Liver (tissue), 9 donors: ENCODE data around the gene ZNF556. TPM values are rescaled to one million over a fixed set of nuclear protein-coding genes. Genes with fewer than 3 reads are reported as not detected.
A peak's percentile ranks its signal among the peaks of the same experiment; 100 is the strongest.

Source experiments
- DNase-seq: peaks from one replicate; pipeline ENCODE4 v3.0.0-alpha.2; 2017; ENCODE audit warnings: low spot score
- H3K27ac ChIP-seq, 2 donors: one replicate each; pipeline ENCODE4 v1.7.0; 2013; ENCODE audit warnings: inconsistent platforms in 2 of 2, low read length in 2 of 2, control low read depth in 1 of 2, low read depth in 1 of 2, mild to moderate bottlenecking in 1 of 2
- H3K27me3 ChIP-seq, 4 donors: one replicate each; pipeline versions ENCODE4 v1.6.1 to v1.7.0; 2013; ENCODE audit warnings: low read length in 3 of 4, inconsistent platforms in 1 of 4, mild to moderate bottlenecking in 1 of 4, moderate library complexity in 1 of 4; ENCODE audit not compliant: control insufficient read depth in 4 of 4, insufficient read depth in 4 of 4
- H3K36me3 ChIP-seq, 4 donors: one replicate each; pipeline versions ENCODE4 v1.6.1 to v1.7.0; 2013; ENCODE audit warnings: low read length in 3 of 4, mild to moderate bottlenecking in 3 of 4, low read depth in 1 of 4, moderate library complexity in 1 of 4; ENCODE audit not compliant: control insufficient read depth in 4 of 4, insufficient read depth in 3 of 4
- H3K4me1 ChIP-seq, 4 donors: one replicate each; pipeline versions ENCODE4 v1.6.1 to v1.7.0; 2013; ENCODE audit warnings: low read length in 3 of 4, mild to moderate bottlenecking in 3 of 4, moderate library complexity in 1 of 4; ENCODE audit not compliant: control insufficient read depth in 4 of 4, insufficient read depth in 4 of 4
- H3K4me3 ChIP-seq, 3 donors: one replicate each; pipeline versions ENCODE4 v1.6.1 to v1.7.0; 2013; ENCODE audit warnings: low read length in 3 of 3, control low read depth in 1 of 3, low read depth in 1 of 3, mild to moderate bottlenecking in 1 of 3
- H3K9ac ChIP-seq, 2 donors: one replicate each; pipeline ENCODE4 v1.7.0; 2013; ENCODE audit warnings: low read length in 2 of 2, mild to moderate bottlenecking in 2 of 2, moderate library complexity in 2 of 2, control low read depth in 1 of 2, low read depth in 1 of 2
- H3K9me3 ChIP-seq, 4 donors: one replicate each; pipeline versions ENCODE4 v1.6.1 to v1.7.0; 2013; ENCODE audit warnings: low read length in 3 of 4; ENCODE audit not compliant: control insufficient read depth in 4 of 4
- ATF3 ChIP-seq: IDR thresholded peaks from 2 replicates; pipeline ENCODE4 v1.6.1; 2016; ENCODE audit warnings: antibody characterized with exemption
- CTCF ChIP-seq: fragments of 150-350 bp; IDR thresholded peaks from 2 replicates; pipeline ENCODE4 v1.5.1; 2017; ENCODE audit warnings: improper control_type of control experiment, low read depth, low read length; ENCODE audit not compliant: missing input control
- EGR1 ChIP-seq, 2 donors: IDR thresholded peaks; 2 replicates each; pipeline ENCODE4 v1.6.1; 2016 to 2018; ENCODE audit warnings: antibody characterized with exemption in 2 of 2, low read depth in 2 of 2
- FOXA1 ChIP-seq: IDR thresholded peaks from 2 replicates; pipeline ENCODE4 v1.6.1; 2016; ENCODE audit warnings: antibody characterized with exemption
- GABPA ChIP-seq, 2 donors: IDR thresholded peaks in 1 of 2; conservative IDR thresholded peaks in 1 of 2; 2 replicates each; pipeline ENCODE4 v1.6.1; 2016; ENCODE audit warnings: antibody characterized with exemption in 2 of 2, mild to moderate bottlenecking in 1 of 2, moderate library complexity in 1 of 2
- HNF4G ChIP-seq: IDR thresholded peaks from 2 replicates; pipeline ENCODE4 v1.6.1; 2016; ENCODE audit warnings: antibody characterized with exemption
- JUND ChIP-seq, 2 donors: IDR thresholded peaks; 2 replicates each; pipeline ENCODE4 v1.6.1; 2016; ENCODE audit warnings: antibody characterized with exemption in 2 of 2
- MAX ChIP-seq: IDR thresholded peaks from 2 replicates; pipeline ENCODE4 v1.6.1; 2016; ENCODE audit warnings: antibody characterized with exemption
- RAD21 ChIP-seq, 2 donors: IDR thresholded peaks; 2 replicates each; pipeline ENCODE4 v1.6.1; 2016; ENCODE audit warnings: antibody characterized with exemption in 2 of 2, mild to moderate bottlenecking in 2 of 2
- REST ChIP-seq: IDR thresholded peaks from 2 replicates; pipeline ENCODE4 v1.6.1; 2016; ENCODE audit warnings: antibody characterized with exemption, mild to moderate bottlenecking
- RXRA ChIP-seq, 2 donors: IDR thresholded peaks; 2 replicates each; pipeline ENCODE4 v1.6.1; 2017 to 2018; ENCODE audit warnings: antibody characterized with exemption in 2 of 2, mild to moderate bottlenecking in 1 of 2
- TAF1 ChIP-seq: conservative IDR thresholded peaks from 2 replicates; pipeline ENCODE4 v1.6.1; 2016; ENCODE audit warnings: antibody characterized with exemption, mild to moderate bottlenecking
- YY1 ChIP-seq: IDR thresholded peaks from 2 replicates; pipeline ENCODE4 v1.6.1; 2016; ENCODE audit warnings: antibody characterized with exemption, mild to moderate bottlenecking
- ZBTB33 ChIP-seq: IDR thresholded peaks from 2 replicates; pipeline ENCODE4 v1.6.1; 2016; ENCODE audit warnings: antibody characterized with exemption
- WGBS: extraction: QIAGEN DNeasy Blood & Tissue Kit; methylation state at CpG from one replicate; pipeline ENCODE4 v1.1.7; 2013; 5-methylcytosine and 5-hydroxymethylcytosine counted together
- polyA plus RNA-seq, 2 donors: library from polyadenylated mRNA; stranded (reverse) in 1 of 2; unstranded in 1 of 2; fragments of 200-250 nt in 1 of 2; fragments of >200 nt in 1 of 2; fragmentation: Nextera tagmentation in 1 of 2; extraction: Ambion mirVana in 1 of 2; gene quantifications; one replicate each; pipeline versions ENCODE4 v1.2.1 to v1.2.3, GENCODE V29; 2013 to 2015
- total RNA-seq, 2 donors: library from RNA; depleted of rRNA; stranded (reverse); fragments of >200 nt; gene quantifications; one replicate each; pipeline ENCODE4 v1.2.3, GENCODE V29; 2014
- donor health status: healthy.
- donor health status: healthy.
- donor health status: healthy.
- donor health status: healthy.
- donor health status: healthy.

The ZNF556 gene
- total and polyA plus RNA-seq, 4 donors = 0.08 TPM; not detected in 3

GRCh38 chr19:2858864-2859263, 8.3 kb upstream of the ZNF556 start:
- Histone ChIP-seq H3K27me3 (no peaks in the 10 kb centered on the region), H3K4me1 (no peaks in the 10 kb centered on the region), H3K27ac (no peak overlapping the region), H3K9ac (no peak overlapping the region), H3K9me3 (peaks cover 27 to 45% (median 40%) of the 10 kb centered on the region in 4 donors), H3K4me3 (peak overlapping the region in 2 of 3 donors; percentile 35 to 38), H3K36me3 (peaks cover 0 to 9% (median 7%) of the 10 kb centered on the region in 4 donors)
- no peak for DNase-seq
- 65% methylated on average over 27 of the region's 27 CpGs for WGBS
- TF ChIP-seq MAX = no peak
- TF ChIP-seq EGR1 (IDR thresholded peaks at IDR 0.05; ENCODE audit: low read depth in 2 of 2) = no peak
- TF ChIP-seq FOXA1 = no peak
- TF ChIP-seq RXRA (IDR thresholded peaks at IDR 0.05) = no peak
- TF ChIP-seq TAF1 = no peak
- no peak for TF ChIP-seq RAD21 (IDR thresholded peaks at IDR 0.05)
- TF ChIP-seq YY1 = no peak

GRCh38 chr19:2863816-2864215, 3.3 kb upstream of the ZNF556 start:
- 72% methylated on average over 10 of the region's 10 CpGs for WGBS
- DNase-seq = no peak
- H3K27ac ChIP-seq = no peak overlapping the region
- H3K27me3 ChIP-seq = no peaks in the 10 kb centered on the region
- no peak overlapping the region for H3K9ac ChIP-seq
- no peaks in the 10 kb centered on the region for H3K36me3 ChIP-seq
- H3K4me1 ChIP-seq = no peaks in the 10 kb centered on the region
- TF ChIP-seq GABPA (IDR thresholded peaks at IDR 0.05 in 1 of 2, conservative IDR thresholded peaks at IDR 0.05 in 1 of 2) (no peak), HNF4G (no peak)
- peaks cover 6 to 13% (median 10%) of the 10 kb centered on the region in 4 donors for H3K9me3 ChIP-seq
- H3K4me3 ChIP-seq = no peak overlapping the region

GRCh38 chr19:2865334-2866100, 1.6 kb upstream of the ZNF556 start:
- no peaks in the 10 kb centered on the region for H3K27me3 ChIP-seq
- TF ChIP-seq YY1 = no peak
- no peak for TF ChIP-seq ATF3
- no peak for TF ChIP-seq EGR1 (IDR thresholded peaks at IDR 0.05; ENCODE audit: low read depth in 2 of 2)
- no peak for TF ChIP-seq FOXA1
- TF ChIP-seq CTCF = no peak
- TF ChIP-seq ZBTB33 = no peak
- no peak for TF ChIP-seq REST
- no peak for TF ChIP-seq TAF1
- TF ChIP-seq GABPA (IDR thresholded peaks at IDR 0.05 in 1 of 2, conservative IDR thresholded peaks at IDR 0.05 in 1 of 2) = no peak
- no peak for TF ChIP-seq HNF4G
- no peak for TF ChIP-seq JUND (IDR thresholded peaks at IDR 0.05)
- no peak for TF ChIP-seq RAD21 (IDR thresholded peaks at IDR 0.05)
- no peak for TF ChIP-seq MAX
- no peak for TF ChIP-seq RXRA (IDR thresholded peaks at IDR 0.05)
- no peak overlapping the region for H3K4me3 ChIP-seq
- 40% methylated on average over 12 of the region's 12 CpGs for WGBS
- H3K27ac ChIP-seq = no peak overlapping the region
- H3K9ac ChIP-seq = no peak overlapping the region
- H3K9me3 ChIP-seq = peaks cover 0 to 6% (median 5%) of the 10 kb centered on the region in 4 donors
- H3K4me1 ChIP-seq = no peaks in the 10 kb centered on the region
- DNase-seq = no peak
- H3K36me3 ChIP-seq = no peaks in the 10 kb centered on the region
